Measurements from ENCODE around the gene NINJ2.
A peak's percentile ranks its signal among the peaks of the same experiment; 100 is the strongest.
"Not testable (repeated sequence)": the region's sequence is repeated elsewhere in the genome, so short reads cannot be mapped to it uniquely, and the experiment has no call there.

Gene NINJ2

DNA sequence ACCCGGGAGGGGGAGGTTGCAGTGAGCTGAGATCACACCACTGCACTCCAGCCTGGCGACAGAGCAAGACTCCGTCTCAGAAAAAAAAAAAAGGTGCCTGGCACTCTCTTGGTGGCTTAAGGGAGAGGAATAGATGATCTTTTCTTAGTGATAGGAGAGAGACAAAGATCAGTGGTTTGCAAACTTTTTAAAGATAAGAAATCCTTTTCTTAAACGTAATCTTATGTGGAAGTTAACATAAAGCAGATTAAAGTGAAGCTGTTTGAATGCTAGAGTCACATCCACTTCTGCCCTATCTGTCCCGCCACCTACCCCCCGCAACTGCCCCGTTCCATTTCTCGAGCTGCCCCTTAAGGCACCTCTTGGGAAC is 6.3 kb upstream of the NINJ2 start:
- DNase-seq, result no peak

DNA sequence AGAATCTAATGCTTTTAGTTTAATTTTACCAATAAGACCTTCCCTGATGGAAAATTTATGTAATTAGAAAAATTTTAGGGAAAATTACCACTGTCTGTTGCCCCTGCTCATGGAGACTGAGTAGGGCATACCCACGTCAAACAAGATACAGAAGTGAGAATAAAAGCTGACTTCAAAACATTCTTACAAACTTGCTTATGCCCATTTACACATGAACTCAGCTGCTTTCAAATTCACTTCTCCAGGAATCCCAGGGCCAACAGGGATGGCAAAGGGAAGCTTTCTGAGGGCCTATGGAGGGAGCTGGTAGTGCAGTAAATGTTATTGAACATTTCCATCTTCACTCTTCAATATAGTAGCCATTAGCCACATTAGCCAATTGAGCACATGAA is 4.8 kb upstream of the NINJ2 start:
- DNase-seq, result no peak

DNA sequence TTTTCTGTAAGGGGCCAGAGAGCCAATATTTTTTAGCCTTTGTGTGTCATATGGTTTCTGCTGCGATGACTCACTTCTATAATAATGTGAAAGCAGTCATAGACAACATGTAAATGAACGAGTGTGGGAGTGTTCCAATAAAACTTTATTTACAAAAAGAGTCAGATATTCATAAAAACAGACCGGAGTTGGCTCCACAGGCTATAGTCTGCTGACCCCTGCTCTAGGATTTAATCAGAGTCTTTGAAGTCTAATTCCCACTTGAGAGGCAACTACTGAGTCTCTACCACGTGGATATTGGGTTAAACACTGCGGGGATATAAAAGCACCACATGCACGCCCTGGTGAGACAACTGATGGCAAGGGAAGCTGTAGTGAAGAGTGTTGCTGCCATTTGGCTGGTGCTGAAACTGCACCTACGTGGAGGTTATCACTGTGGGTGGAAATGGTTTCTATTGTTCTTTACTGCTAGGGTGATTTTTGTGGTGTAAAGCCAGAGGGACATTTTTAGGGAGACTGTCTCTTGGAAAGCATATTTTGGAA is 3.6 kb upstream of the NINJ2 start:
- no peak for DNase-seq

DNA sequence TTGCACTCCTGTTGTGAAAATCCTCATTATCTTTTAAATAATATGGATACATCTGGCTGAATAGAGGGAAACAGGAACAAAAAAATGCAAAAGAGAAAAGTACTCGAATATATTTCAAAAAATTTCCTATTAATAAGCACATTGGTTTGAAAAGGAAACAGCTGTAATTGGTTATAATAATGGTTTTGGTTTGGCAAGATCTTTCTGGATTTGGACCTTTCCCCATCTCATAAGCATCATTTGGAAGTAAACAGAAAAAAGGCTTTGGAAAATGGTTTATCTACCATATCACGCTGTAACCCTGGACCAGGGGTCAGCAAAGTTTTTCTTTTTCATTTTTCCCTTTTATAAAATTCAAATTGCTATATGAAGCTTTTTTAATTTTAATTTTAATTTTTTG is 2.8 kb upstream of the NINJ2 start:
- no peak for DNase-seq

DNA sequence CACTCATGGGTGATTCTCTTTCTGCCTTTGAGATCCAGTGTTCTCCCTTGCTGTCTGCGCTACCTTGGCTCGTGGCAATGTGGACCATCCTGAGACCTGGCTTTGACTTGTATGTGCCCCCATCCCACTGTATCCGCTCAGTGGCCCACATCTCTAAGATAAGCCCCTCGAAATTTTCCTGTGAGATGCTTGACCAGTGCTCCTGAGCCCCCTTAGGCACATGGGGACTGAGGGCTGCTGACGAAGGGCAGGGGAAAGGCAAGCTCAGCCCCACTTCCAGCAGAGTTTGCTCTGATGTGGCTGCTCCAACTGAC is 1.5 kb upstream of the NINJ2 start:
- DNase-seq, result no peak

DNA sequence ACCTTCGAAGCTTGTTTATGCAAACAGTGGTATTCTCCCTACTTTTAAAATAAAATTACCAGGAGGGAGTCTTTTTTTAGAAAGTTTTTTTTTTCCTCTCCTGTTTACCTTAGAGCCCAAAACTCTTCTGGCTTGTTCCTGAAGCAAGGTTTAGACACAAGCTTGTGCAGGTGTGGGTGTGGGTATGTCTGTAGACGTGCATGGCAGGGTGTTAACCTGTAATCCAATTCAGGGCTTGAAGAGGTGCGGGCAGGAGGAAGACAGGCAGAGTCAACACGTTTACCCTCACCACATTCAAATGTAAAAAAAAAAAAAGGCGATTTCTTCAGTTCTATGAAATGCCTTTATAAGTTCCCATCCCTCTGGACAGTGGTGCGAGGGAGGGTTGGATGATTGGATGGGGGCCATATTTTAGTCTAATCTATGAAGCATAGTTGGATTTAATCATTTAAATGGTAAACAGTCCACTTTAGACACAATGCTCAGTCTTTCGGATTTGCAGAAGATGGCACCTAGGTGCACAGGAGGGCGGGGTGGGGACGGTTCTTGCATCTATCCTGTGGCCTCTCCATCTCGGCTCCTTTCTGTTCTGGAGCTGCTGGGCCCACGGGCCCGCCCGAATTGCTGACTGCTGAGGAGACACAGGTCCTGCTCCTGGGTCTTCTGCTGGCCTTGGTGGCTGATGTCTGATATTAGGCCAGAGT is 982 bp upstream of the NINJ2 start:
- DNase-seq, result no peak

DNA sequence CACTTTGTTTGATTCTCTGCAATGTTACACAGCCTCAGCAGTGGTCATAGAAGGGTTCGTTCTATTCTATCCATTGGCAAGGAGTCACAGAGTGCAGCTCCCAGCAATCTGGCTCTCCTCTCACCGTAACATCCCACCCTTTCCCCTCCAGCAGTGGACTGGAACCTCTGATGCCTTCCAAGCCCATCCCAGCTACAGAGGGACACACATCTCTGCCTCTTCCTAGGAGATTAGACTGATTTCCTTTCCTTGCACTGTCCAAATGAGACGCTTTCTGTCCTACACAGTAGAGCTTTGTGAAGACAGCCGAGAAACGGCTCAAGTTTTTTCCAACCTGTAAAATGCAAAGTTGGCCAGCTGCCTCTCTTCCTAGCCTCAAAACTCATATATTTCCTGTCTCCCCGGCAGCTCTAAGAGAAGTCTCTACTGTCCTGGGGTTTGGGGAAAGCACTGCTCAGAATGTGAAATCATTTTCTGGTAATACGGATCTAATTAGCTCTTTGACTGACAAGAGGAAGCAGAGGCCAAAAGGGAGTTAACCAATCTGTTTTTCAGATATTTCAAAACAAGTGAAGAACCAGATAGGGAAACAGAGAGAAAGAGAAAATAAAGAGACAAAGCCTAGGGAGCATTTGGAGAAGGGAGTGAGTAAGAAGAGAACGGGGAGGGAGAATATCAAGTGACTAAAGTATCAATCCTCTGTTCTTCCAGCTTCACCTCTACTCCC is 516 bp downstream of the NINJ2 start:
- no peak for DNase-seq

DNA sequence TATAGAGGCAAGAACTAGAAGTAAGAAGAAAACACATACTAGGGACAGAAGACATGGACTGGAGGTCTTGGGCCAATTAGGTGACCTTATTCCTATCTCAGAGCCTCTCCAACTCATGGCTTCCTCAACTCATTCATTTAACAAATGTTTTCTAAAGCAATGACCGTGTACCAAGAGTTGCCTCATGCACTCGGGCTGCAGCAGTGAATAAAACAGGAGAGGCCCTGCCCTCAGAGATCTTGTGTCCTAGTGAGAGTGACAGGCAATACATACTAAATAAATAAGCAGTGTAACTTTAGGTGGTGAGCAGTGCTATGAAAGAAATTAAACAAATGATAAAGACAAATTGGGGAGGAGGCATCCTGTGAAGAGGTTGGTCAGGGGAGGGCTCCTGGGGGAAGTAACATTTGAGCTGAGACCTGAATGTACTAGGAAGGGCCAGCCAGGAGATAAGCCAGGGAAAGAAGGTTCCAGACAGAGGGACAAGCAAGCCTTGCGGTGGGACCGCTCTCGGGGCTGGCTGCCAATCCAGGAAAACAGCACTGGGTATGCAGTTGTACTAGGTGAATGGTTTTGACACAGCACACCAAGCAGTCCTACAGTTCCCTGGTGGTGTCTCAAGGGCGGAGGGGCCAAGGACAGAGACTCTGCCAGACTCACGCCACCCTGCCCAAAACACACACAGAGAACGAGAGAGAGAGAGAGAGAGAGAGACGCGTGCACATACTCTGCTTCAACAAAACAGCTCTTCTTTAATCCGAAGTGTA is 1.3 kb downstream of the NINJ2 start:
- no peak for DNase-seq

DNA sequence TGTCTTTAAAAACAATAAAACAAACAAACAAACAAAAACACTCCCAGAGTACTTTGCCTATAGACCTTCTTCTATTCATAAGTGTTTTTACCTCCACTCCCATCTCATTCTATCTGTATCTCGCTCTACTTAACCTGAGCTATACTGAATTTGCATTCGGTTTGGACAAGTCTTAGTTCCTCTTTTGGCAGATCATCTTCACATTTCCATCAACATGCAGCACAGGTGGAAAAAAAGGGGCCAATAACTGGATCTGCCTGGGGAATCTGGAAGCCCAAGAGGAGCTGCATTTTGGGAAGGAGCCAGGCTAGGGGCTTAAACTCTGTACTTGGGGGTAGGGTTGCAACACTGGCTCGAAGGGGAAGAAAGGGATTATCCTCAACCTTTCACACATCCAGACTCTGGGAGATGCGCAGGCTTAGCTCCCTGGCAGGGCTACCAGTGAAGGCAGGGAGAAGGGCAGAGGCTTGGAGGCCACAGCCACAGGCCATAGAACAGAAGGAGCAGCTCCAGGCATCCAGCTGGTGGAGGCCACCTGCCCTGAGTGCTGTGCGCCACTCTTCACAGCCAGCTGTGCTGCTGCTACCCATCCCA is 4.1 kb downstream of the NINJ2 start:
- DNase-seq, result no peak

DNA sequence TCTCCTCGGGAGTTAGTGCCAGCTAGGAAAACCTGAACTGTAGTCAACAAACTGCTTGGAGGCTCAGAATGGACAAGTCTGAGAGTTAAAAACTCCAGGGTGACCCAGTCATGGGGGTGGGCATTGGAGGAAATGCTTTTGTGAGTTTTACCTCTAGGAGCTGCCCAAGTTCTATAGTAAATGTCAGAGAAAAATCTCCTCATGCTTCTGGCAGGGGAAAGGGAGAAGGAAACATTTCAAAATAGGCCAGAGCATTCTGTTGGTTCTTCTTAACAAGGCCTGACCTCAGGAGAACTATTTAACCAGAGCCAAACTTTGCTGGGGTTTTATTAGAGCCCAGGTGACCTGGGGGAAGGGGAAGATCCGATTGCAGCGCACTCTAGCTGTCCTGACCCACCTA is 12.3 kb downstream of the NINJ2 start:
- DNase-seq, result no peak

DNA sequence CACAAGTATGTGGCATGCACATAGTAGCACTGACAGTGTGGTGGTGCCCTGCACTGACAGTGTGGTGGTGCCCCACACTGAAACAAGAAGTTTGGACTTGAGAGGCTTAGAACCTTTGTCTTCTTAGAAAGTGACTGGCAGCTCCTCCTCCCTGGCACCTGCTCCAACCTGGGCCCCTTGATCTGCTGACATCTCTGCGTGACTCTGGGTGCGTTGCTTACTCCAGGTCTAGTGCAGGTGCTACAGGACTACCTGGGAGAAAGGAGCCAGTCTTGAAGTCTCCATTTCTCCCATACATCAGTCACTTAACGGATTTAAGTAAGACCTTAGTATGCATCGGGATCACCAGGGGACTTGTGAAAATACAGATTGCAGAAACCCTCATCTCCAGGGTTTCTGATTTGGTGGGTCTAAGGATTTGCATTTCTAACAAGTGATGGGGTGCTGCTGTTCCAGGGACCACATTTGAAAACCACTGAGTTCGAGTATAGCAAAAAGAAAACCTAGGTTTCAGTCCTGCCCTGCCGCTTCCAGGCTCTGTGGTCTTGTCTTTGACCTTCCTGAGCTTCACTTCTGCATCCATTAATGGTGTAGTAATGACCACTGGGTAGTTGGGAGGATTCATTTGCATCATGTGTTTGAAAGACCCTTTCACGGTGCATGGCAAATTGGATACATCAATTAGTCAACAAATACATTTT is 15.7 kb downstream of the NINJ2 start:
- DNase-seq, result no peak

DNA sequence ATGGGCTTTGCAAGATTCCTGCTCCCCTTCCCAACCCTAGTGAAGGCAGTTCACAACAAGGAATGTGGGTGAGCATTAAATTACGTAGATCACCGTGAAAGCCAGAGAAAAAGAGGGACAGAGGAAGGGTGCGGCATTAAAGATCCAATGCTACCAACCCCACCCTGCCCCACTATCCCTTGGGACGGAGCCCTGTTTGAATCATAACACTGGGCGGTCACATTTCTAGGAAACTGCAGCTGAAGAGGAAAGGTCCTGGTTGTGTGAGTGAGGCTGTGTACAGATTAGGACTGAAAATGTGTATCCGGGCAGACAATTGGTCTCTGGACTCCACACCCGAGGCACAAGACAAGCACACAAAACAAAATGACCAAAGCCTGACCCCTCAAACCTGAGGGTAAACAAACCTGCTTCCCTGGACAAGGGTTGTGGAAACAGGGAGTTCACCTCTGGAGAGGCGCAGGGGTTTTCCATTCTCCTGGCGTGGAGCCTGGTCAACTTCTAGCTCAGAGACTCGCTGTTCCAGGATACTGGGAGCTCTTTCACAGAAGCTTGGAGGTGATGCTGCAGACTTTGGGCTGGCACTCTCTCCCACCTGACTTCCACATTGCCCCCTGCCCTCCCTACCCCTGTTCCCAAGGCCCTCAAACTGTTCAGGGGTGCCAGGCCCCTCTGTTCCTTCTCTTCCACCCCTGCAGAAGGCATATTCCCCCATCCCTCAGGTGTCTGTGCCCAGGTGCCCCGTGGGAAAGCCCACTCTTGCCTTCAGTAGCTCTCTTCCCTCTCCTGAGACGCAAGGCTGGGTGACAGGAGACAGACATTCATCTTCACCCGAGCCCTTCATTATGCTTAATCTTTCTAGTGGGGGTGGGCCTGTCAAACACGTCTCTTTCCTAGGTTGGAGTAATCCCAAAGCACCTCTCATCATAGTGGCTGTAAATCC is 16.5 kb downstream of the NINJ2 start:
- DNase-seq, result no peak

DNA sequence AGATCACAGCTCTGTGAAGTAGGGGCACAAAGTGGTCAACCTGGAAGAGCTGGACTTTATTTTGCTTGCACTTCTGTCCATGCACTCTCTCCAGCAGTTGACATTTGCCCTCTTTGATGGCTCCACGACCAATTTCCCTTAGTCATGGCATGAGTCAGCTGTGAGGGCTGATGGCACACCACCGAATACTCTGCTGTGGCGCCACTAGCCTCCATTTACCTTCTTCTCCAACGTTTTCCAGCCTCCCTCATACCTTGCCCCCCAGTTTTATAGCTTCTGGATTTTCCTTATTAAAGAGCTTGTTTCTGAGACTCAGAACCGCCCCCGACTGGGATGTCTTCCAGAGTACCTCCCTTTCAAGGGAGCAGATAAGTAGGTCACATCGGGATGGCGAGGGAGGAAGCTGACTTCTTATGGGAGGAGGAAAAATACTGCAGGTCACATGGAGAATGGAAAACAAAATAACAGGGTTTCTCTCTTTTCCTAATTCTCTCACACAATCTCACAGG is 17.6 kb downstream of the NINJ2 start:
- DNase-seq, result no peak

DNA sequence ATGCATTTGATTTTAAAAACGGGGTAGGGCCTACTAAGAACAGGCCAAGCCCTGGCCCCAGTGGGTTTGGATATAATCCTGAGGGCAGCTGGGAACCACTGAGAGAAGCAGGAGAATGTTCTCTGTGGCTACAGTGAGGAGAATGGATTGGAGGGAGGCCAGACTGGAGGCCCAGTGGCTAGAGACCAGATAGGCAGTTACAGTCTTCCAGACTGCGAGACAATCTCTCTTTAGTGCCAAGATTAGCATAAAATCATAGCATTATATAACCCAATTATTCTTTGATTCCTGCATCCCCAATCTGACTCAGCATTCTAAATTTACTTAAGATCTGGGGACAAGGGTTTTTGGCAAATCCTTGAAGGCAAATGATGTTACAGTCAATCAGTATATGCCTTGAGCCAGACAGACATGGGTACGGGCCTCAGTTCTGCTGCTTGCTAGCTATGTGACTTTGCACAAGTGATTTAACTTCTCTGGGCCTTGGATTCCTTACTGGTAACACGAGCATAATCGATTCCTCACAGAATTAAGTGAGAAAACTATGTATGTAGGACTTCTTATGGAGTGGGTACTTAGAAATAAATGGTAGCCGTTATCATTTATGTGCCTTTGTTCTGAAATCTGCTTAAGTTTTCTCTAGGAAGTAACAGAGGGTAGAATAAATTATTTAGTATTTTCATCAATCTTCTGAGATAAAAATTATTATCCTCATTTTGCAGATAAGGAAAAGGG is 18.3 kb downstream of the NINJ2 start:
- DNase-seq, result no peak

DNA sequence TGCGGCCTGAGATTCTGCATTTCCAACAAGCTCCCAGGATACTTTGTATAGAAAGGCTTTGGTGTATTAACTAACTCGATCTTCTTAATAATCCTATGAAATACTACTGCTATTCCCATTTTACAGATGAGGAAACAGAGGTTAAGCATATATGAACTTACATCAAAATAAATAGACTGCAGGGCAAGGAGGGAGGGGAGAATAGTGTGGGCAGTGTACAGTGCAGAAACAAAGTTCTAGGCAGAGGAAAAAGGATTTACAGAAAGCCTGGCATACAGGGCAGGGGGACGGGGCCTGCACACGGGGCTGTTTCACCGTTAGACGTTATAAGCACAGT is 19.0 kb downstream of the NINJ2 start:
- DNase-seq, result no peak

DNA sequence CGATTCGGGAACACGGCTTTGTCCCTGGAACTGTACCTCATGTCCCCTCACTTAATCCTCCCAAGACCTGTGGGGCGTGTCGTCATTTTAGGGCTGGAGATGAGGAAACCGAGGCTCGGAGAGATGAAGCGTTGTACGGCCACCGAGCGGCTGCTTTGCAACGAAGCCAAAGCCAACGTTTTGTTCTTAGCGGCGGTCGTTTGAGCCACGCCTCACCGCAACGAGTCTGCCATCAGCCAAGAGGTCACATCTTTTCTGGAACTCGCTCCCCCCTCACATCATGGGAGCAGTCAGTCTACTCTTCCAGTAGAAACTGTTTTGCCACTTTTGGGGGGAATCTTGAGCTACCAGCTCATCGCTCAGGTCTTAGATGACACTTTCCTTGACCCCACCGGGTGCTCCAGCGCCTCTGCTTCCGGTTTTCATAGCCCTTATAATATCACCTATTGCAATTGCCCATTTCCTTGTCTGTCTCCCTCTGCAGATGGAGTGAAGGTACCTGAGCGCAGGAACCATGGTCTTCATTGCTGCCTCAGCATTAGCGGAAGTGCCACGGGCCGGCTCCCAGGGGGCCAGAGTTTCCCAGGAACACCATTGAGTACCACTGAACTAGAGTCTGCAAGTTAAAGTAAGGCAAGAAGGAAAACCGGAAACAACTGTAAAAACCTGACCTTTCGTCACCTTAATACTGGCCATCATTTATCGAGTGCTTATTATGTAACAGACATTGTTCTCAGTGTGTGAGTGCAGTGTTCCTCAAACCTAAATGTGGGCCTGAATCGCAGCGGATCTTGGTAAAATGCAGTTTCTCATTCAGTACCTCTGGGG is 19.6 kb downstream of the NINJ2 start:
- no peak for DNase-seq

DNA sequence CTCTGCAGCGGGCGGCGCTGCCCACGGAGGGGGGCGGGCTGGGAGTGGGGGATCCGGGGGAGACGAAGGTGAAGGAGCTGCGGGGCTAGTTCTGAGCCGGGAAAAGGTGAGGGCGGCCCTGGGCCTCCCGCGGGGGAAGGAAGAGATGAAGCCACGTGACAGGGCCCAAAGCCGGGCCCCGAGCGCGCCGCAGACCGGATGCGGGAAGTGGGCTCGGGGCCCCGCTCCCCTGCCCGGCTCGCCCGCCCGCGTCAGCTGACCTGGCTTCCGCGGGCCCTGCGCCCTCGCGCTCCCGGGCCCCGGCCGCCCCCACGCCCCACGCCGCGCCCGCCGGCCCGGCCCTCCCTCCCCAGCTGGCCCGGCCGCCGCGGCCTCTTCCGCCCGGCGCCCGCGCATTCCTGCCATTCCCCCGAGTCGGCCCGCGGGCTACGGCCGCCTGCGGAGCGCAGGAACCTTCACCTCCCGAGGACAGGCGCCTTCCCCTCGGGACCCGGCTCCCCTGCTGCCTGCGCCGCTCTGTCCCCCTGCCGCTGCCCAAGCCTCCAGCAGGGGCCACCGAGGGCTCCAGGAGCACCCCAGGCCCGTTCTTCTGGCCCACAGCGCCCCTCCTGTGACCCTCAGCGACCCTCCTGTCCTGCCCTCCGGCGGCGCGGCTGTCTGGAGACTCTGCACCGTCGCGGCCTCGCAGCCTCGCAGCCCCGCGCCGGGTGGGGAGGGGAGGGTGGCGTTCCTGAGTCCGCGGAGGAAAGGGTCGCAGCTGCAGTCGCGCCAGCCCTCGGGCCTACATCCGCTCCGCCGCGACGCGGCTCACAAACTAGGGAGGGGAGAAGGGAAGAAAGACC is 20.4 kb downstream of the NINJ2 start:
- DNase-seq, result peak; percentile 18

DNA sequence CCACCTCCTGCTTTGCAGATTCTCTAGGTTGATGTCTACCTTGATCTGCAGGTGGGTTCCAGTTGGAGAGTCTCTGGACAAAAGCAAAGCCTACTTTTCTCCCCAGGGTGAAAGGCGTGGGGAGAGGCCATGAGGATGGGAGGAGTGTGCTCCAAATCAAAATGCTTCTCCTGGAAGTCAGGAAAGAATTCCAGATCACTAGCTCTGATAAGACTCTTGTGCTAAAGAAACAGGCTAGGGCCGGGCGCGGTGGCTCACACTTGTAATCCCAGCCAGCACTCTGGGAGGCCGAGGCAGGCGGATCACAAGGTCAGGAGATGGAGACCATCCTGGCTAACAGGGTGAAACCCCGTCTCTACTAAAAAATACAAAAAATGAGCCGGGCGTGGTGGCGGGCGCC is 21.9 kb downstream of the NINJ2 start:
- DNase-seq, result not testable (repeated sequence)

DNA sequence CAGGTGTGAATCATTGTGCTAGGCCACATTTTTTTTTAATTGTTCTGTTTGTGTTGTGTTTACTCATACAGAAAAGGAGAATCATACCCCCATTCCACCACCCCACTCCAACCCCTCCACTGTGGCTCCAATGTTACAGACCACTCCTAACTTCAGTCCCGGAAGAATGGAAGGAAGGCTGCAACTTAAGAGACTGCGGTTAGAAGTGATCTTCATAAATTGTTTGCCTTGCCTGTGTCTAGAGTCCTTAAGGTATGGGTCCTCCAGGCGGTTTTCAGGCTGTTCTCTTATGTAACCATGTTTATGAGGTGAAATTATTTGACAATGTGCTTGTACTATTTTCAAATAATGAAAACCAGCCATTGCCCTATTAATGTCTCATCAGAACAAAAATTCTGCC is 22.5 kb downstream of the NINJ2 start:
- DNase-seq, result no peak
